Stimulated activated CD8-positive, alpha-beta memory T cell treated with anti-CD3 and anti-CD28 coated beads, Interleukin-12 subunit alpha, Interleukin-12 subunit beta, amount 100 ng/mL, for 4 hours (primary cell): ENCODE measurements around the gene LINS1.
A peak's percentile ranks its signal among the peaks of the same experiment; 100 is the strongest.
"Not testable (repeated sequence)": the region's sequence is repeated elsewhere in the genome, so short reads cannot be mapped to it uniquely, and the experiment has no call there.

Source experiments
- DNase-seq: peaks from one replicate; pipeline ENCODE4 v3.0.0-alpha.2; 2020; ENCODE audit warnings: low read depth

Gene LINS1

GRCh38 chr15:100601163-100601562, 821 bp downstream of the LINS1 start:
- DNase-seq, result peak; percentile 20

GRCh38 chr15:100598655-100599054, 3.3 kb downstream of the LINS1 start:
- no peak for DNase-seq

DNA sequence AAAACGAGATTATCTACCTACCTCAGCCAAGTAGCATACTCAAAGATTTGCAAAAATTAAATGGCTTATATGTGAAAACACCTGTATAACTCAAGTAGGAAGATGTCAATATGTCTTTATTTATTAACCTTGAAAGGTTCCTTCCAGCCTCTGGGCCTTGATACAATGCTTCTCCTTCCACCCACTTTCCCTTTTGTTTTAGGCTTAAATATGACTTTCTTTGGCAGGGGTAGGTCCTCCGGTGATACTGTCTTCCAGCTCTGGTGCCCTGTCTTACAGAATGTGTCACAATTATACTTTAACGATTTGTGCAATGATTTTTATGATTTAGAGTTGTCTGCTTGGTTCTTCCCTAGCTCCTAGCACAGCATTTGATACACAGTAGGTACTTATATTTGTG, 4.1 kb downstream of the LINS1 start:
- DNase-seq, result no peak

GRCh38 chr15:100596792-100597191, 5.2 kb downstream of the LINS1 start:
- peak; percentile 80 for DNase-seq

GRCh38 chr15:100595964-100596363, 6.0 kb downstream of the LINS1 start:
- no peak for DNase-seq

GRCh38 chr15:100593431-100593830, 8.6 kb downstream of the LINS1 start:
- no peak for DNase-seq

- DNase-seq, result no peak
Observed at GRCh38 chr15:100592898-100593297, 9.1 kb downstream of the LINS1 start.

- DNase-seq, result no peak
Observed at GRCh38 chr15:100591835-100592234, 10.1 kb downstream of the LINS1 start.

GRCh38 chr15:100591163-100591562, 10.8 kb downstream of the LINS1 start:
- not testable (repeated sequence) for DNase-seq

DNA sequence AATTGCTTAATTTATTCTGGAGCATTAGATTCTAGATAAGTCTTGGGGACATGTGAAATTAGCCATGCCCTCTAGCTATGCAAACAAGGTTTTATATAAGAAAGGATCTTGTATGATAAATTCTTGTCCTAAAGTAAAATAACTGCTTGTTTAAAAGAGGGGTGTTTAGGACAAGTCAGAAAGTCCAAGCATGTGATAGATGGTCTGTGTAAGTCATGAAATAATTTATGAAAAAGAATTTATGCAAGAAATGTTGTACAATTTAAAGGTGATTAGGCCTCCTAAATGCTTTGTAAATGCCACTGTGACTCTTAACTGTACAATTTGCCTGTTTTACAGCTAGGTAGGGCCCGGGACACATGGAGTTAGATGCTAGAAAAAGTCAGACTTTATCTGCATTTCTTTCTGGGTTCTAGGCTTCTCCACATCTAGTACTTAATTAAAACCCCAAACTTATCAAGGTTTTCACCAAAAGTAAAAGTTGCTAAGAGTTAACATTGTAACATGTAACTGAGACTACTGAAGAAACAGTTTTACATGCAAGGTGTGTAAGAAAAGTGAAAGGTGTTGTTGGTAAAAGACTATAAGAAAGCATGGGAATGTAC, 13.2 kb downstream of the LINS1 start:
- no peak for DNase-seq

DNA sequence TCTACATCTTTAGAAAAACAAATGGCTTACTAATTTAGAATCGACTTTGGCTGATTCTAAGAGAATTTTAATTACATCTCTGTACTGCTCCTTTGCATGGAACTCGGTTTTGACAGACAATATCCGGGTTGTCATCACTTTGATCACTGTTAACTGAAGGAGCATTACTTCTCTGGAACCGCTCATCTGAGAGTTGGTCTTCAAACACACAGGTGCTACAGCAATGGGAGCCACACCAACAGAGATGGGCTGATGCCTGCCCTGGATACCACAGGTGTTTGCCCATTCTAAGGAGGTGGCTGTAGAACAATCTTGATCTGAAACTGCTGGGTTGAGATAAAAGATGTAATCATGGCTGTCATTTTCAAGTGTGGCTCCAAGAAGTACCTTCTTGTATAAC, 21.6 kb downstream of the LINS1 start:
- no peak for DNase-seq

DNA sequence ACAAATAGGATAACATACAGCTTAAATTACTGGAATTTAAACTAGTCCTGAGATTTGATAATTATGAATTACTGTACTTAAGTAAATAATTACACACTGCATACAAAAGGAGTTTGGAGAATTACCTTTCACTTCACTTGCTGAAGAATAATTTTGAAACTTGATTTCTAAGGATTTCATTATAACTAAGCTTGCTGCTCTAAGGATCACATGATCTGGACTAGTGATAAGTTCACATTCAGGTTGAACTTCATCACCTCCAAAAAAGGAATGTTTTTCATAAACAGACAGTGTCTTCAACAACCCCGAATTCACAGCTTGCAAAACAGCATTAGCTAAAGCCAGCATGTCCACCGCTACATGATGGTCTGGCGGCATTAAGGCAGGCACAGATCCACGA, 28.5 kb downstream of the LINS1 start:
- DNase-seq, result no peak

DNA sequence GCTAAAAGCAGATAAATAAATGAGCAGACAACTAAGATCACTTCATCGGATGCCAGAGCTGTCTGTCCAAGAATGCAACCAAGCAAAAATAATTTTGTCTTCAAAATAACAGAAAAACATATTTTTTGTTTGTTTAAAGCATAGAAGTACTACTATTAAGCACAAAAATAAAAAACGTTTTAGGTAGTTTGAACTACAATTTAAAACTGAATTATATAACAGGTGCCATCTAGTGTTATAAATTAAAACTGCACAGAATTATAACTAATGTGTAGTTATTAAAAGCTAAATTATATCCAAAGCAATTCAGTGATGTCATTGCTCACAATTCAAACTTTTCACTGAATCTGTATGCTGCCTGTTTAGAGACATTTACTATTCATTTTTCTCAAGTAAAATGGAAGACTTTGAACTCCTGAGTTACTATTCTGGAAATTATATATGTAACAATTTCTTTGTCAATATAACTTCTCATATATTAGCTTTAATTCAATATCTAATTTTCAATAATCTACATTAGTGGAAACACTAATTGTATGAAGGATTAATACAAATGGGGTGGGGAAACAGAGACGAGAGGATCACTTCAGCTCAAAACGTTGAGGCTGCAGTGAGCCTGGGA, 29.5 kb downstream of the LINS1 start:
- DNase-seq, result no peak

DNA sequence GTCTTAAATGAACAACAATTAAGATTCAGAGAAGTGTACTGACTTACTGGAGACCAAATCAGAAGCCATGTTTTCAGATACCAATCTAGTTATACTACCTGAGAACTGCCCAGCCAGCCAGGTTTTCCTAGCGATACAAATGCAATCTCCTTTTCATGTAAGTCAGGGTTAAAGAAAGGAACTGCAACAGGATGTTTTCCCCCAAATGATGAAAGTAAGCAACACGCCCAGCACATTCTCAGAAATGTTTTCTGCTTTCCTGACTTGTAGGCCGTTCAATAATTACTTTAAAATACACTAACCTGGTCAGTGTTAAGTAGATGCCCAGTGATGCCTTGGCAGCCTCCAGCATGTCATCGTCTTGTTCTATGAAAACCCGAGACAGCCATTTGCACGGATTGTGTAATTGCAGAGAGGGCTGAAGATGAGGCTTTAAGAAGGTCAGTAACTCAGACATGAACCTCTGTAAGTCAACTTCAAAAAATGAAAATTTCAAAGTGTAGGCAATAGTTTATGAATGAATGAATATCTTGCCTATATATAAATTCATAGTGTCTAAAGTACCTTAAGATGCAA, 30.3 kb downstream of the LINS1 start:
- DNase-seq, result no peak

- DNase-seq, result no peak
Observed at GRCh38 chr15:100570735-100571313, 31.2 kb downstream of the LINS1 start.

- no peak for DNase-seq
Observed at GRCh38 chr15:100570275-100570674, 31.7 kb downstream of the LINS1 start.

GRCh38 chr15:100569391-100569790, 32.6 kb downstream of the LINS1 start:
- DNase-seq, result no peak

- no peak for DNase-seq
Observed at GRCh38 chr15:100566850-100567628, 34.9 kb downstream of the LINS1 start.

- DNase-seq, result no peak
Observed at GRCh38 chr15:100565591-100565990, 36.4 kb downstream of the LINS1 start.

- no peak for DNase-seq
Observed at GRCh38 chr15:100560323-100560722, 41.7 kb downstream of the LINS1 start.

GRCh38 chr15:100559330-100559729, 42.7 kb downstream of the LINS1 start:
- no peak for DNase-seq

DNA sequence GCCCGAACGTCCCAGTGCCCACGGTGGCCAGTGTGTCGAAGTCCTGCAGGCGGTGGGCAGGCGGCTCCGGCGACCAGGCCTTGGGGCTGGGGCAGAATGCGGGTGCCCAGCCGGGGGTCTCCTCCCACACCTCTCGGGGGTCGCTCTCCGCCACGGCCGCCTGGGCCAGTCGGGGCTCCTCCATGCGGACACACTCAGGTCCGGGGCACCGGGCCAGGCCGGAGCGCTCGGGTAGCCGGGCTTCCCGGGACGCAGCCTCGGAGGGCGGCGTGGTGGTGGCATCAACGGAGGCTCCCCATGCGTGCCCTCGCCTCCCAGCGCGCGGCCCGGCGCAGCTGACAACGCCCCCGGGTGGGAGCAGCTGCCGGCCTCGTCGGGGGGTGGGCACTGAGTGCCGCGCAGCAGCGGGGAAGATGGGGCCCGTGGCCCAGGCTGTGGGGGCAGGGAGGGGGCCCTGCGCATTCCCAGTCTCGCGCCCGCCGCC, 43.2 kb downstream of the LINS1 start:
- no peak for DNase-seq

DNA sequence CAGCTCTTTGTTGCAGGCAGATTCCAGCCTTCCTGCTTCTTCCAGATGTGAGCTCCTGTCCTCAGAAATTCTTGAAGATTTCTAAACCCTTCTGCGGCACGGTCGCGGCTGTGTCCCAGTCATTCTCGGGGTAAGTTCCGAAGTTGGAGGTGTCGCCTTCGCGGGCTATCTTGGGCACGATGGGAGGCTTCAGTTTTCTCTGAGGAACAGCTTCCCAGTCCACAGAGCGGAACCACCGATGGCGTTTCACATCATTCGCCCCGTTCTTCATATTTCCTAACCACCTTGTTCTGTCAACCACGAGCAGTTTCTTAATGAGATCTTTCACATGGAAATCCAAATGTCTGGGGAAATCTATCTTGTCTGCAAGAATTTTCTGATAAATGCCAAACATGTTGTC, 48.5 kb downstream of the LINS1 start:
- no peak for DNase-seq
